Right cardiac atrium (tissue), 5 donors: Measurements from ENCODE around the gene BMF. TPM values are rescaled to one million over a fixed set of nuclear protein-coding genes. Genes with fewer than 3 reads are reported as not detected.
A peak's percentile ranks its signal among the peaks of the same experiment; 100 is the strongest.

Source experiments
- ATAC-seq, 2 donors: fragments of 200-7000 bp; cut with Tn5 transposase; one replicate each; pipeline versions ENCODE4 v1.8.0 to v1.9.1; 2020; ENCODE audit warnings: moderate library complexity in 2 of 2, mild to moderate bottlenecking in 1 of 2
- DNase-seq, 3 donors: peaks; one replicate each; pipeline ENCODE4 v3.0.0-alpha.2; 2020
- H3K27ac ChIP-seq: one replicate; pipeline ENCODE4 v1.5.1; 2013; ENCODE audit warnings: mild to moderate bottlenecking, low read length, control low read depth, moderate library complexity
- H3K27me3 ChIP-seq: one replicate; pipeline ENCODE4 v1.6.1; 2013; ENCODE audit not compliant: control insufficient read depth, insufficient read depth
- H3K4me1 ChIP-seq: one replicate; pipeline ENCODE4 v1.6.1; 2013; ENCODE audit warnings: low read length; ENCODE audit not compliant: control insufficient read depth, insufficient read depth
- H3K4me3 ChIP-seq: one replicate; pipeline ENCODE4 v1.5.1; 2013; ENCODE audit warnings: low read length, control low read depth
- H3K9me3 ChIP-seq: one replicate; pipeline ENCODE4 v1.6.1; 2013; ENCODE audit warnings: low read length; ENCODE audit not compliant: control insufficient read depth
- WGBS: extraction: QIAGEN DNeasy Blood & Tissue Kit; methylation state at CpG from one replicate; pipeline ENCODE4 v1.1.7; 2013; 5-methylcytosine and 5-hydroxymethylcytosine counted together
- intact Hi-C, 4 donors: fragments of 100-400 bp; cut with DNase I; formaldehyde crosslinking; loops; one replicate each; pipeline versions ENCODE4 v1.11.0 to v1.14.0; 2022 to 2023
- polyA plus RNA-seq: library from polyadenylated mRNA; stranded (reverse); fragments of 200-250 nt; gene quantifications from one replicate; pipeline ENCODE4 v1.2.3, GENCODE V29; 2013
- total RNA-seq, 4 donors: library from RNA; stranded (reverse); fragmentation: NEBNext Ultra II Directional; extraction: Animal tissue kit (Norgen Biotek cat#: 25700); gene quantifications; one replicate each; pipeline ENCODE4 v1.2.1, GENCODE V29; 2021
- donor health status: healthy with polysubstance abuse.
- donor health status: DM: no; HTN: yes; CAD: no.
- donor health status: DM: no; HTN: no; CAD: no.
- donor health status: DM: no; HTN: yes; CAD: no; lungs with severe emphysema.
- donor health status: DM: yes; HTN: yes; CAD: no.

BMF gene
- total and polyA plus RNA-seq, 5 donors, result 2.9 to 9.9 (median 8.3) TPM

GRCh38 chr15:40102897-40103858 lies 5.5 kb downstream of the BMF start:
- peaks cover 54% of the 10 kb centered on the region for H3K4me1 ChIP-seq
- H3K27ac ChIP-seq, result peak overlapping the region; percentile 81
- H3K4me3 ChIP-seq, result no peak overlapping the region
- WGBS, result 32% methylated on average over 29 of the region's 29 CpGs
- no peaks in the 10 kb centered on the region for H3K9me3 ChIP-seq
- DNase-seq, result peak; percentile 76 to 94 (median 93)
- intact Hi-C loops, result loop anchor here in 2 of 4 donors (5.0 to 10.0 kb wide), 2 partner anchors 56 to 58 kb away; no protein-coding TSS in a partner anchor
- no peaks in the 10 kb centered on the region for H3K27me3 ChIP-seq
- ATAC-seq, result peak; percentile 59

- intact Hi-C loops, result loop anchor here in 2 of 4 donors (5.0 to 10.0 kb wide), 2 partner anchors 54 to 56 kb away; no protein-coding TSS in a partner anchor
- Histone ChIP-seq H3K4me1 (peaks cover 54% of the 10 kb centered on the region), H3K4me3 (no peak overlapping the region), H3K9me3 (no peaks in the 10 kb centered on the region), H3K27me3 (no peaks in the 10 kb centered on the region), H3K27ac (no peak overlapping the region)
- ATAC-seq (no peak), DNase-seq (no peak)
- 75% methylated on average over 6 of the region's 6 CpGs for WGBS
Measured at GRCh38 chr15:40100947-40101905, 7.5 kb downstream of the BMF start.

GRCh38 chr15:40100123-40100946 lies 8.3 kb downstream of the BMF start:
- Histone ChIP-seq H3K9me3 (no peaks in the 10 kb centered on the region), H3K27me3 (no peaks in the 10 kb centered on the region), H3K27ac (no peak overlapping the region), H3K4me3 (no peak overlapping the region), H3K4me1 (peaks cover 52% of the 10 kb centered on the region)
- 78% methylated on average over 13 of the region's 13 CpGs for WGBS
- intact Hi-C loops, result loop anchor here in 2 of 4 donors (5.0 to 10.0 kb wide), 2 partner anchors 53 to 56 kb away; no protein-coding TSS in a partner anchor
- DNase-seq (no peak), ATAC-seq (no peak)

GRCh38 chr15:40098489-40099261 lies 10.0 kb downstream of the BMF start:
- Histone ChIP-seq H3K27ac (peak overlapping the region; percentile 93), H3K9me3 (no peaks in the 10 kb centered on the region), H3K27me3 (no peaks in the 10 kb centered on the region), H3K4me1 (peaks cover 42% of the 10 kb centered on the region), H3K4me3 (no peak overlapping the region)
- ATAC-seq, result peak; percentile 81
- intact Hi-C loops, result no loop called here
- WGBS, result 8% methylated on average over 12 of the region's 12 CpGs
- DNase-seq, result peak in 2 of 3 donors; percentile 81 to 82

GRCh38 chr15:40097968-40098476 lies 10.7 kb downstream of the BMF start:
- intact Hi-C loops, result no loop called here
- Histone ChIP-seq H3K27me3 (no peaks in the 10 kb centered on the region), H3K4me1 (peaks cover 42% of the 10 kb centered on the region), H3K27ac (peak overlapping the region; percentile 93), H3K4me3 (no peak overlapping the region), H3K9me3 (no peaks in the 10 kb centered on the region)
- ATAC-seq (peak; percentile 56 to 58), DNase-seq (peak; percentile 74 to 91 (median 86))
- WGBS, result 16% methylated on average over 10 of the region's 10 CpGs

GRCh38 chr15:40097096-40097967 lies 11.3 kb downstream of the BMF start:
- no peak overlapping the region for H3K4me3 ChIP-seq
- intact Hi-C loops, result no loop called here
- 67% methylated on average over 10 of the region's 10 CpGs for WGBS
- H3K27ac ChIP-seq, result peak overlapping the region; percentile 93
- H3K27me3 ChIP-seq, result no peaks in the 10 kb centered on the region
- ATAC-seq, result no peak
- H3K4me1 ChIP-seq, result peaks cover 44% of the 10 kb centered on the region
- no peaks in the 10 kb centered on the region for H3K9me3 ChIP-seq
- no peak for DNase-seq

- Histone ChIP-seq H3K4me1 (peaks cover 40% of the 10 kb centered on the region), H3K9me3 (no peaks in the 10 kb centered on the region), H3K27ac (no peak overlapping the region), H3K4me3 (no peak overlapping the region), H3K27me3 (no peaks in the 10 kb centered on the region)
- intact Hi-C loops, result no loop called here
- WGBS, result 78% methylated on average over 8 of the region's 8 CpGs
- no peak for DNase-seq
- no peak for ATAC-seq
Measured at GRCh38 chr15:40096094-40096891, 12.4 kb downstream of the BMF start.

- DNase-seq (no peak), ATAC-seq (no peak)
- Histone ChIP-seq H3K27me3 (no peaks in the 10 kb centered on the region), H3K27ac (no peak overlapping the region), H3K4me3 (no peak overlapping the region), H3K4me1 (peaks cover 39% of the 10 kb centered on the region), H3K9me3 (no peaks in the 10 kb centered on the region)
- intact Hi-C loops, result no loop called here
- WGBS, result 54% methylated on average over 9 of the region's 9 CpGs
Measured at GRCh38 chr15:40095371-40096093, 13.1 kb downstream of the BMF start.
